Measurements from ENCODE around the gene TRIM31. TPM values are rescaled to one million over a fixed set of nuclear protein-coding genes. Genes with fewer than 3 reads are reported as not detected.
A peak's percentile ranks its signal among the peaks of the same experiment; 100 is the strongest.

The TRIM31 gene
- total RNA-seq, 4 donors from 2014 or later, result not detected

DNA sequence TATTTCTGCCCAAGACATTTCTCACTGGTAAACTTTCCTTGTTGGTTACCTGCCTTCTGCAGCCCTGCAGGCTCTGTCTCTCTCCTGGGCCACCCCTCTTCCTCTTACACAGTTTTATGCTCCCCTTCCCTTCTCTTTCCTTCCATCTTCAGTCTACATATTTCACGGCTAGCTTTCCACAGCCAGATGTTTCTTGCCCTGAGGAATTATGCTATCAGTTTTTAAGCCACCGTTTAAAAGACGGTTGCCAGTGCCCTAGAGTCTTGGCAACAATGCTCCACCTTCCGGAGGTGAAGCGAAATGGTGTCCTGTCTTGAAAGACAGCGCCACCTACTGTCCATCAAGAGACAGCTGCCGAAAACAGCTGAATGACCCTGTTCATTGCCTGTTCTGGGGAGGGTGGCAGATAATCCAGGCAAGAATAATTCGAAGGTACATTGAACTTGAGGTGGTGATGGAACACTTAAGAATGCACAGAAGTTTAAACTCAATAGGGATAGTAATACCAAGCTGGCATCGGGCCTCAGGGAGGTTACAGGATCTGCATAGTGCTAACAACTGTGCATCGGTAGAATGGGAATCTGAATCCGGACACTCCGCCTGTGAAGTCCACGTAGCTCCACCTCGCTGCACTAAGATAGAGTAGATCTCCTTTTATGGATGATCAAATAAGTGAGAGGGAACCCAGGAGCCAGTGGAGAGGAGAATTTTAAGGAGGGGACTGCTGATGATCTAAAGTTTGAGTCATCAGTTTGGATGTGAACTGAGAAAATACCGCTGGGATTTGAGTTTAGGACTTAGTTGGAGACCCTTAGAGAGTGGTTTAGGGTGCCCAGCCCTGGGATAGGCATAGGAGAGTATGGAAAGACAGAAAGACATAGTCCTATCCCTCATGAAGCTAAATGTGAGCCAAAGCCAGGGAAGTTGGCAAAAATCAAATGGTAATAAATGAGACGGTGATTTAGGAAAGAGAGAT, 18.3 kb upstream of the TRIM31 start:
- 23 to 33% methylated on average over 13 to 16 of the region's 16 CpGs for WGBS, 2 donors (ENCODE audit: low coverage in 1 of 2)
- H3K27me3 ChIP-seq, result peaks cover 96% of the 10 kb centered on the region
- no peak overlapping the region for H3K27ac ChIP-seq
- peak; percentile 89 for ATAC-seq
- peaks cover 0 to 13% (median 4%) of the 10 kb centered on the region in 3 donors for H3K4me1 ChIP-seq
- H3K4me3 ChIP-seq, result no peak overlapping the region
- H3K36me3 ChIP-seq, result no peaks in the 10 kb centered on the region
- H3K9me3 ChIP-seq, result no peaks in the 10 kb centered on the region
- TF ChIP-seq POLR2AphosphoS5 (IDR thresholded peaks at IDR 0.05), result no peak
- TF ChIP-seq EP300 (IDR thresholded peaks at IDR 0.05), result no peak
- TF ChIP-seq, protein P1, sequence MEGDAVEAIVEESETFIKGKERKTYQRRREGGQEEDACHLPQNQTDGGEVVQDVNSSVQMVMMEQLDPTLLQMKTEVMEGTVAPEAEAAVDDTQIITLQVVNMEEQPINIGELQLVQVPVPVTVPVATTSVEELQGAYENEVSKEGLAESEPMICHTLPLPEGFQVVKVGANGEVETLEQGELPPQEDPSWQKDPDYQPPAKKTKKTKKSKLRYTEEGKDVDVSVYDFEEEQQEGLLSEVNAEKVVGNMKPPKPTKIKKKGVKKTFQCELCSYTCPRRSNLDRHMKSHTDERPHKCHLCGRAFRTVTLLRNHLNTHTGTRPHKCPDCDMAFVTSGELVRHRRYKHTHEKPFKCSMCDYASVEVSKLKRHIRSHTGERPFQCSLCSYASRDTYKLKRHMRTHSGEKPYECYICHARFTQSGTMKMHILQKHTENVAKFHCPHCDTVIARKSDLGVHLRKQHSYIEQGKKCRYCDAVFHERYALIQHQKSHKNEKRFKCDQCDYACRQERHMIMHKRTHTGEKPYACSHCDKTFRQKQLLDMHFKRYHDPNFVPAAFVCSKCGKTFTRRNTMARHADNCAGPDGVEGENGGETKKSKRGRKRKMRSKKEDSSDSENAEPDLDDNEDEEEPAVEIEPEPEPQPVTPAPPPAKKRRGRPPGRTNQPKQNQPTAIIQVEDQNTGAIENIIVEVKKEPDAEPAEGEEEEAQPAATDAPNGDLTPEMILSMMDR (IDR thresholded peaks at IDR 0.05), result peak; percentile 92 to 96 (median 92)

GRCh38 chr6:30130179-30130679, 17.3 kb upstream of the TRIM31 start:
- TF ChIP-seq EP300 (IDR thresholded peaks at IDR 0.05), result no peak
- TF ChIP-seq, protein P1 (IDR thresholded peaks at IDR 0.05), result no peak
- TF ChIP-seq POLR2A (IDR thresholded peaks at IDR 0.05), result no peak
- TF ChIP-seq POLR2AphosphoS5 (IDR thresholded peaks at IDR 0.05), result no peak
- no peak overlapping the region for H3K4me3 ChIP-seq
- no peak overlapping the region for H3K27ac ChIP-seq
- WGBS, 2 donors (ENCODE audit: low coverage in 1 of 2), result 63 to 71% methylated on average over 4 of the region's 4 CpGs
- H3K9me3 ChIP-seq, result no peaks in the 10 kb centered on the region
- peaks cover 0 to 13% (median 4%) of the 10 kb centered on the region in 3 donors for H3K4me1 ChIP-seq
- no peaks in the 10 kb centered on the region for H3K36me3 ChIP-seq
- H3K27me3 ChIP-seq, result peaks cover 96% of the 10 kb centered on the region
- no peak for ATAC-seq

- peaks cover 97% of the 10 kb centered on the region for H3K27me3 ChIP-seq
- H3K27ac ChIP-seq, result no peak overlapping the region
- H3K9me3 ChIP-seq, result no peaks in the 10 kb centered on the region
- WGBS, 2 donors (ENCODE audit: low coverage in 1 of 2), result 58 to 69% methylated on average over 10 of the region's 10 CpGs
- peaks cover 0 to 13% (median 4%) of the 10 kb centered on the region in 3 donors for H3K4me1 ChIP-seq
- H3K36me3 ChIP-seq, result no peaks in the 10 kb centered on the region
- TF ChIP-seq EP300 (IDR thresholded peaks at IDR 0.05), result no peak
- no peak for TF ChIP-seq POLR2AphosphoS5 (IDR thresholded peaks at IDR 0.05)
- TF ChIP-seq, protein P1 (IDR thresholded peaks at IDR 0.05), result no peak
- TF ChIP-seq POLR2A (IDR thresholded peaks at IDR 0.05), result no peak
- H3K4me3 ChIP-seq, result no peak overlapping the region
- ATAC-seq, result no peak
Observed at GRCh38 chr6:30129265-30130178, 16.6 kb upstream of the TRIM31 start.

- peaks cover 95% of the 10 kb centered on the region for H3K27me3 ChIP-seq
- no peak overlapping the region for H3K4me3 ChIP-seq
- 0 to 2% methylated on average over 2 to 22 of the region's 50 CpGs for WGBS, 2 donors (ENCODE audit: low coverage in 1 of 2)
Observed at GRCh38 chr6:30127238-30128093, 14.6 kb upstream of the TRIM31 start.

More at GRCh38 chr6:30127238-30128093, 14.6 kb upstream of the TRIM31 start:
- peaks cover 0 to 13% (median 4%) of the 10 kb centered on the region in 3 donors for H3K4me1 ChIP-seq
- H3K9me3 ChIP-seq, result no peaks in the 10 kb centered on the region
- no peaks in the 10 kb centered on the region for H3K36me3 ChIP-seq
- no peak for TF ChIP-seq POLR2AphosphoS5 (IDR thresholded peaks at IDR 0.05)
- no peak for TF ChIP-seq EP300 (IDR thresholded peaks at IDR 0.05)
- TF ChIP-seq POLR2A (IDR thresholded peaks at IDR 0.05), result no peak
- TF ChIP-seq, protein P1 (IDR thresholded peaks at IDR 0.05), result no peak
- no peak for ATAC-seq
- no peak overlapping the region for H3K27ac ChIP-seq

Data from gastroesophageal sphincter (tissue), 4 donors.